Immature natural killer cell (primary cell): ENCODE data around the gene JKAMP. TPM values are rescaled to one million over a fixed set of nuclear protein-coding genes. Genes with fewer than 3 reads are reported as not detected.
"Not testable (repeated sequence)": the region's sequence is repeated elsewhere in the genome, so short reads cannot be mapped to it uniquely, and the experiment has no call there.

Experiments used
- DNase-seq, 3 donors: peaks; one replicate each; pipeline ENCODE4 v3.0.0; 2022; ENCODE audit warnings: mixed read lengths in 1 of 3
- H3K27ac Mint-ChIP-seq, 6 donors: one replicate each; pipeline ENCODE4 v1.8.0; 2020; ENCODE audit warnings: mixed read lengths in 6 of 6, mild to moderate bottlenecking in 5 of 6, inconsistent platforms in 4 of 6, moderate library complexity in 3 of 6
- H3K27me3 Mint-ChIP-seq, 3 donors: one replicate each; pipeline ENCODE4 v1.8.0; 2020 to 2021; ENCODE audit warnings: low read depth in 3 of 3, mild to moderate bottlenecking in 3 of 3, mixed read lengths in 3 of 3, moderate library complexity in 3 of 3, inconsistent platforms in 1 of 3
- H3K36me3 Mint-ChIP-seq, 3 donors: one replicate each; pipeline ENCODE4 v1.8.0; 2020; ENCODE audit warnings: mixed read lengths in 3 of 3, inconsistent platforms in 2 of 3, mild to moderate bottlenecking in 2 of 3
- H3K4me1 Mint-ChIP-seq, 2 donors: one replicate each; pipeline ENCODE4 v1.8.0; 2020; ENCODE audit warnings: inconsistent platforms in 2 of 2, mild to moderate bottlenecking in 2 of 2, mixed read lengths in 2 of 2, moderate library complexity in 1 of 2
- H3K4me3 Mint-ChIP-seq, 5 donors: one replicate each; pipeline ENCODE4 v1.8.0; 2020; ENCODE audit warnings: mild to moderate bottlenecking in 5 of 5, mixed read lengths in 5 of 5, inconsistent platforms in 3 of 5, moderate library complexity in 3 of 5
- H3K9me3 Mint-ChIP-seq, 6 donors: one replicate each; pipeline ENCODE4 v1.8.0; 2020; ENCODE audit warnings: mild to moderate bottlenecking in 6 of 6, mixed read lengths in 6 of 6, inconsistent platforms in 4 of 6, moderate library complexity in 3 of 6
- polyA plus RNA-seq, 3 donors: library from polyadenylated mRNA; unstranded; fragments of 300-500 nt; fragmentation: Illumina TruSeq; gene quantifications; one replicate each; pipeline ENCODE4 v1.2.3, GENCODE V29; 2021

The JKAMP gene, protein sequence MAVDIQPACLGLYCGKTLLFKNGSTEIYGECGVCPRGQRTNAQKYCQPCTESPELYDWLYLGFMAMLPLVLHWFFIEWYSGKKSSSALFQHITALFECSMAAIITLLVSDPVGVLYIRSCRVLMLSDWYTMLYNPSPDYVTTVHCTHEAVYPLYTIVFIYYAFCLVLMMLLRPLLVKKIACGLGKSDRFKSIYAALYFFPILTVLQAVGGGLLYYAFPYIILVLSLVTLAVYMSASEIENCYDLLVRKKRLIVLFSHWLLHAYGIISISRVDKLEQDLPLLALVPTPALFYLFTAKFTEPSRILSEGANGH
- polyA plus RNA-seq: 100 to 1,000 TPM in 1 of 3 donors, 10 to 100 TPM in 2; 58.0 to 109 (median 69.9) TPM

DNA sequence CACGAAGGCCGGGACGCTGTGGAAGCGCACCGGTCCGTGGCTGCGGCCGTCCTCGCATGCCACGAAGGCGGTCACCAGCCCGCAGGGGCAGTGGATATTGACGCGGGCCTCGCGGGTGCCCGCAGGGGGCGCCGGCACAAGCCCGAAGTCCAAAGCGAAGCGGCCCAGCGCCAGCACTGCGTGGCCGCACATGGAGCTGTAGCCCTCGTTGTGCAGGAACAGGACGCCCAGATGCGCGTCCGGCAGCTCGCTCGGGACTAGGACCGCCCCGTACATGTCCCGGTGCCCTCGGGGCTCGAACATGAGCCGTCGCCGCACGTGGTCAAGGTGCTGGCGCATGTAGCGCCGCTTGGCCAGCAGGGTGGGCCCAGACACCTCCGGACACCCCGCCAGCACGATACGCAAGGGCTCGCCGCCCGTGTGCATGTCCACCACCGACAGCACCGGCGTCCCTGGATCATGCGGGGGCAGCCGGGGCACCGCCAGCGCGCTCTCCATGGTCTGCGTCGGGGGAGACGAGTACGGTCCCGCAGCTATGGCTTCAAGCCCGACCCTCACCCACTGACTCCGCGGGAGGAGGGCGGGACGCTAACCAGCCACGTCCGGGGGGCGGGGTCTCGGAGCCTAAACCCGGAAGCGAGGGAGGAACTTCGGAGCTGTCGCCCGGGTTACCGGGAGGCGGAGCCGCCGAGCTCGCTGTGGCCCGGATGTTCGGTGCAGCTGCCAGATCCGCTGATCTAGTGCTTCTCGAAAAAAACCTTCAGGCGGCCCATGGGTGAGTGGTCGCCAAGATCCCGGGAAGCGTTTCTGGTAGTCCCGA lies at the start of gene JKAMP, which contains the start of gene L3HYPDH:
TSS of gene JKAMP (plus strand) at position 699 of the 820 bp plus-strand sequence. CDS start at position 772, 73 bp downstream.
TSS of gene L3HYPDH (minus strand) at position 590 of the 820 bp plus-strand sequence. CDS start at position 498, 92 bp downstream.
- H3K27me3 Mint-ChIP-seq: peaks cover 1 to 14% (median 11%) of the 10 kb centered on the region in 3 donors
- peak within 1 kb of the TSS; percentile 83 to 97 (median 96) for H3K27ac Mint-ChIP-seq
- H3K4me3 Mint-ChIP-seq: peak within 1 kb of the TSS; percentile 93 to 98 (median 98)
- peaks cover 57 to 80% of the 10 kb centered on the region in 2 donors for H3K4me1 Mint-ChIP-seq
- H3K9me3 Mint-ChIP-seq: no peaks in the 10 kb centered on the region
- peak; percentile 96 for DNase-seq
- H3K36me3 Mint-ChIP-seq: peaks cover 2 to 10% (median 8%) of the 10 kb centered on the region in 3 donors

DNA sequence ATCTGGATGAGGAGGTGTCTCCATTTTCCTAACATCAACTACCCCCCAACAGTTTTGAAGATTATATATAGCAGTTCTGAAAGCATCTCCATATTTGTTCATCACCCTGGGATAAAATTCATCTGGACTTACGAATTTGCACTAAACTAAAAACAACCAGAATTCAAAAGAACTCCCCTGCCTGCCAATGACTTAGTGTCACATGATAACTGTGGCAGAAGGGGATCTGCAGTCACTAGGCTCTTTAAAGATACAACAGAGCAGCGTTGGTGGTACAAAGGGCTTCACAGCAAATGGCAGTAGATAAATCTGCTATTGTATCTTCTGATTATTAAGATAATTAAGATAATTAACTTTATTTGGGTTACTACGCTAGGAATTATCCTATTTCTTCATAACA lies 49.2 kb upstream of the JKAMP start:
- Mint-ChIP-seq H3K9me3 (no peaks in the 10 kb centered on the region), H3K4me3 (no peak overlapping the region), H3K36me3 (no peaks in the 10 kb centered on the region)

DNA sequence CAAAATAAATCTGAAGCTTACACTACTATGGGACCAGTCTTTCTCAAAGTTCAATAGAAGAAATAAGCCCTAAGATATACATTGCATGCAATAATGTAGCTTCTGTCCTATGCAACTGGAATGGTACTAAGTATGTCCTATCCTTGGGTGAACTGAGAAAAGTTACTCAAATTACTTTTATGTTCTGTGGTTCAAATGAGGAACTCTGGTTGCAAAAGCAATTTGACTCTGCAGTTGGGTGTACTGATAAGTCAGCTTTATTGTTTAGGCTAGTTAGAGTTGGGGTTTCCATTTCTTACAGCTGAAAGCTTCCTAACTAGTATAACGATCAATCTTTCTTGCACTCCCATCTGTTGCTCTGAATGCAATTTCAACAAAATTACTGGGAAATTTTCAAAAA lies 48.3 kb upstream of the JKAMP start:
- Mint-ChIP-seq H3K9me3 (no peaks in the 10 kb centered on the region), H3K27ac (no peak overlapping the region), H3K4me3 (no peak overlapping the region), H3K36me3 (no peaks in the 10 kb centered on the region), H3K4me1 (no peaks in the 10 kb centered on the region), H3K27me3 (peaks cover 0 to 2% (median 0%) of the 10 kb centered on the region in 3 donors)
- DNase-seq: no peak

More for the DNA sequence above, 49.2 kb upstream of the JKAMP start:
- Mint-ChIP-seq H3K27ac (no peak overlapping the region), H3K4me1 (no peaks in the 10 kb centered on the region), H3K27me3 (peaks cover 0 to 2% (median 0%) of the 10 kb centered on the region in 3 donors)
- no peak for DNase-seq

DNA sequence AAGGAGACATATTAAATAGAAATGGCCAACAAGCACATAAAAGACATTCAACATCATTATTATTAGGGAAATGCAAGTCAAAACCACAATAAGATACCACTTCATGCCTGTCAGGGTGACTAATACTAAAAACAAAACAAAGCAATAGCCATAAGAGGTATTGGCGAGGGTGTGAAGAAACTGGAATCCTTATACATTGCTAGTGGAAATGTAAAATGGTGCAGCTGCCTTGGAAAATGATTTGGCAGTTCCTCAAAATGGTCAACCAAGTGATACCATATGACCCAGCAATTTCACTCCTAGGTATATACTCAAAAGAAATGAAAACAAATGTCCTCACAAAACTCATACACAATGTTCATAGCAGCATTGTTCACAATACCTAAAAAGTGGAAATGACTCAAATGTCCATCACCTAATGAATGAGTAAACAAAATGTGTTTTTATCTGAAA lies 46.1 kb upstream of the JKAMP start:
- H3K36me3 Mint-ChIP-seq: no peaks in the 10 kb centered on the region
- H3K9me3 Mint-ChIP-seq: no peaks in the 10 kb centered on the region
- peaks cover 0 to 2% (median 0%) of the 10 kb centered on the region in 3 donors for H3K27me3 Mint-ChIP-seq
- H3K27ac Mint-ChIP-seq: no peak overlapping the region
- H3K4me1 Mint-ChIP-seq: no peaks in the 10 kb centered on the region
- H3K4me3 Mint-ChIP-seq: no peak overlapping the region
- no peak for DNase-seq

DNA sequence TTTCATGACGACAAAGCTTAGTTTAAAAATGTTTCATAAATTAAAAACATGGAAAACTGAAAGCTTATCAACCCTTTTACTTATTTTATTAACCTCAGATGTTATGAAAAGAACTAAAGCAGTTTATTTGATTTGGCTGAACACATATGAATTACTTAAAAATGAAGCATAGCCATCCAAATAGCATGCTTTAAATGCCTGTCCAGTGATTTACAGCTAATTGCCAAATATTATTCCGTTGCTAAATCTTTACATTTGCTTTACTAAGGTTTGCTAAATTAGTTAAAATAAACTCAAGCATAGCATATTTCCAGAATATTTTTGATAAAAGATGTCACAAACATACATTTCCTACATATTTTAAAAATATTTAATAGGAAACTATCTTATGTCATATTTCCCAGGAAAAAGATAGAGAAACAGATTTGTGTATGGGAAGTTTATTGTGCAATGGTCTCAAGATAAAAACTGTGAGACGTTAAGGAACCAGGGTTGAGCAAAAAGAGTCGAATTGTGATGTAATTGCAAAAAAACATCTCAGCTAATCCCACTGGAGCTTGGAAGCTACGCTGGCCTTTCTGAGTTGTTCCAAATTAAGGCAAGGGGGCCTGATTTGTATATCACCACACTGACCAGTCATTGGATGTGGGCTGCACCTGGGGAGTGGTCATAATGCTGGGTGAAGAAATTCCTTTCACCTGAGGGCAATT lies 44.9 kb upstream of the JKAMP start:
- Mint-ChIP-seq H3K27ac (no peak overlapping the region), H3K27me3 (peaks cover 0 to 2% (median 0%) of the 10 kb centered on the region in 3 donors), H3K9me3 (no peaks in the 10 kb centered on the region), H3K36me3 (no peaks in the 10 kb centered on the region), H3K4me1 (no peaks in the 10 kb centered on the region), H3K4me3 (no peak overlapping the region)
- DNase-seq: no peak

DNA sequence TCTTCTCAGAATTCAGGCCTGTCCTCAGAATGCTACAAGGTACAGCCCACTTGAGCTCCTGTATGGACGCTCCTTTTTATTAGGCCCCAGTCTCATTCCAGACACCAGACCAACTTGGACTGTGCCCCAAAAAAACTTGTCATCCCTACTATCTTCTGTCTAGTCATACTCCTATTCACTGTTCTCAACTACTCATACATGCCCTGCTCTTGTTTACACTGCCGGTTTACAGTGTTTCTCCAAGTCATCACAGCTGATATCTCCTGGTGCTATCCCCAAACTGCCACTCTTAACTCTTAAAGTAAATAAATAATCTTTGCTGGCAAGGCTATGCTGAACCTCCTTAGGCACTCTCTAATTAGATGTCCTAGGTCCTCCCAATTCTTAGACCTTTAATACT lies 35.6 kb upstream of the JKAMP start:
- DNase-seq, H3K9me3 Mint-ChIP-seq, H3K27me3 Mint-ChIP-seq, H3K27ac Mint-ChIP-seq, H3K4me3 Mint-ChIP-seq, H3K4me1 Mint-ChIP-seq: not testable (repeated sequence)
- H3K36me3 Mint-ChIP-seq: peaks cover 0 to 12% (median 4%) of the 10 kb centered on the region in 3 donors

DNA sequence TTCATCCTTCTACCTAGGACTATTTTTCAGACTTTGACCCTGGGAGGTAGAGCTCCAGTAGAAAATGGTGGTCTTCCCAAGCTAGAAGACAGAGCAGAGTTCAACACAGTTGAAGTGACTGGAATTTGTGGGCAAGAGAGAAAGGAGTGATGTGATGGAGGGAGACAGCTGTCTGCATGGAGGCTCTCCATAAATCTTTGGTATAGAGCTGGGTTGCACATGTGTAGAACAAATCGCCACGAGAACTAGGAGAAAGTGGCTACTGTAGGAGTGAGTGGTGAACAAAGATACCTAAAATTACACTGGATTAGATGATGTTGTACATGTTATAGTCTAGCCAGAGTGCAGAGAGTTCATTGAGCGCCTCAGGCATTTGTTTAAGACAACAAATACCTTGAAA lies 33.6 kb upstream of the JKAMP start:
- H3K27ac Mint-ChIP-seq: no peak overlapping the region
- no peak overlapping the region for H3K4me3 Mint-ChIP-seq
- DNase-seq: no peak
- peaks cover 0 to 2% (median 2%) of the 10 kb centered on the region in 3 donors for H3K27me3 Mint-ChIP-seq
- H3K36me3 Mint-ChIP-seq: peaks cover 3 to 18% (median 13%) of the 10 kb centered on the region in 3 donors
- H3K9me3 Mint-ChIP-seq: no peaks in the 10 kb centered on the region
- H3K4me1 Mint-ChIP-seq: no peaks in the 10 kb centered on the region

DNA sequence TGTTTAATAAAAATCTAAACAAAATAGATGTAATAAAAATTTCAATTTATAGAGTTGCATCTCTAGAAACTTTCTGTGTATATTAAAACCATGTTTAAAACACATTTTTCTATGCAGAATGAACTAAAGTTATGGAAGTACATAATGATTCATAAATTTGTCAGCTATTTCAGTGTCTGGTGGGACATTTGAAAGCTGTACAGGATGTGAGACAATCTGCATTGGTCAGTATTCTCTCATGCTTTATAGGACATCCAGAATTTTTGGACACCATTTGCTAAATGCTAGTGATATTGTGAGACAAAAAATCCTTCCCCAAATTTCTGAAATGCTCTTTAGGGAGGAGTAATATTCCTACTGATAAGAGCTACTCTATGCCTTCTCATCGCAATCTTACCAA lies 32.5 kb upstream of the JKAMP start:
- Mint-ChIP-seq H3K9me3 (no peaks in the 10 kb centered on the region), H3K36me3 (peaks cover 11 to 22% (median 16%) of the 10 kb centered on the region in 3 donors), H3K4me3 (no peak overlapping the region), H3K4me1 (no peaks in the 10 kb centered on the region), H3K27ac (no peak overlapping the region), H3K27me3 (peaks cover 0 to 2% (median 0%) of the 10 kb centered on the region in 3 donors)
- no peak for DNase-seq

DNA sequence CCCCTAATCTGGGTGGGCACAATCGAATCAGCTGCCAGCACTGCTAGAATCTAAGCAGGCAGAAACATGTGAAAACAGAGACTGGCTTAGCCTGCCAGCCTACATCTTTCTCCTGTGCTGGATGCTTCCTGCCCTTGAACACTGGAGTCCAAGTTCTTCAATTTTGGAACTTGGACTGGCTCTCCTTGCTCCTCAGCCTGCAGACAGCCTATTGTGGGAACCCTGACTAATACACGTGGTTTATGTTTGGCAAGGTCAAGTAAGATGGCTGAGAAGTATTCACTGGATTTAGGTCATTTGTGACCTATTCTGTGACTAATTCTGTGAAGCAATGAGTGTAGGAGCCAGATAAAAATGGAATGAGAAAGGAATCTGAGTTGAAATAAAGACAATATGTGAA lies 30.2 kb upstream of the JKAMP start:
- Mint-ChIP-seq H3K4me1 (no peaks in the 10 kb centered on the region), H3K27me3 (peaks cover 0 to 1% (median 0%) of the 10 kb centered on the region in 3 donors), H3K9me3 (no peaks in the 10 kb centered on the region), H3K36me3 (peaks cover 16 to 36% (median 21%) of the 10 kb centered on the region in 3 donors), H3K4me3 (no peak overlapping the region), H3K27ac (no peak overlapping the region)
- no peak for DNase-seq

DNA sequence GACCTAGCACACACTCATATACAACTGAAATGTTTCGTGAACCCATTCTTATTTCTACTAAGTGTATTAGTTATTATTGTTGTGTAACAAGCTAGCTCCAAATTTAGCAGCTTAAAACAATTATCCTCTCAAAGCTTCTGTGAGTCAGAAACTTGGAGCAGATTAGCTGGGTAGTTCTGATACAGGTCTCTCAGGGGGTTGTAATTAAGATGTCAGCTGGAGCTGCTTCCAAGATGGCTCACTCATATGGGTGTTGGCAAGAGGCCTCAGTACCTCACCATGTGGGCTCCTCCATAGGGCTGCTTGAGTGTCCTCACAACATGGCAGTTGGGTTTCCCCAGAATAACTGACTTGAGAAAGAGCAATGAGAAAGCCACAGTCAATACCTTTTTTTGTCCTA lies 28.9 kb upstream of the JKAMP start:
- H3K27me3 Mint-ChIP-seq: peaks cover 0 to 3% (median 0%) of the 10 kb centered on the region in 3 donors
- H3K9me3 Mint-ChIP-seq: no peaks in the 10 kb centered on the region
- H3K27ac Mint-ChIP-seq: no peak overlapping the region
- no peak overlapping the region for H3K4me3 Mint-ChIP-seq
- DNase-seq: no peak
- H3K4me1 Mint-ChIP-seq: no peaks in the 10 kb centered on the region
- H3K36me3 Mint-ChIP-seq: peaks cover 16 to 39% (median 24%) of the 10 kb centered on the region in 3 donors

DNA sequence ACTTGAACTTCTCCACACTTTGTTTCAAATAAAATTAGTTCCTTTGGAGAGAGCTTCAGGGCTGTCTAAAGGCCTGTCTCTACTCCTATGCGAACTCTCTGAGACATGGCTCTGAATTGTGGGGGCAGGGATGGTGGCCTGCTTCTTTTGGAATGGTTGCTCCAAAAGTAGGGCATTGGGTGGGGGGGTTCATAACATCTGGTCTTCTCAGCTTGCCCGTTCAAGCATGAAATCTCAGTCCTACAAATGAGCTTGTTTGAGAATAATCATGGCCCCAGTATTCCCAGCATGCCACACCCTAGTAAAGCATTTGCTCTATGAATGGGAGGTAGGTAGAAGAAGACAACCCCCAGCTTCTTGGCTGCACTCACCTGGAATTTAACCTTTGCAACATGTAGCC lies 25.8 kb upstream of the JKAMP start:
- DNase-seq: no peak
- no peaks in the 10 kb centered on the region for H3K9me3 Mint-ChIP-seq
- H3K27ac Mint-ChIP-seq: no peak overlapping the region
- peaks cover 0 to 3% (median 2%) of the 10 kb centered on the region in 3 donors for H3K27me3 Mint-ChIP-seq
- H3K4me1 Mint-ChIP-seq: peaks cover 2 to 3% of the 10 kb centered on the region in 2 donors
- H3K36me3 Mint-ChIP-seq: peaks cover 14 to 34% (median 24%) of the 10 kb centered on the region in 3 donors
- no peak overlapping the region for H3K4me3 Mint-ChIP-seq

DNA sequence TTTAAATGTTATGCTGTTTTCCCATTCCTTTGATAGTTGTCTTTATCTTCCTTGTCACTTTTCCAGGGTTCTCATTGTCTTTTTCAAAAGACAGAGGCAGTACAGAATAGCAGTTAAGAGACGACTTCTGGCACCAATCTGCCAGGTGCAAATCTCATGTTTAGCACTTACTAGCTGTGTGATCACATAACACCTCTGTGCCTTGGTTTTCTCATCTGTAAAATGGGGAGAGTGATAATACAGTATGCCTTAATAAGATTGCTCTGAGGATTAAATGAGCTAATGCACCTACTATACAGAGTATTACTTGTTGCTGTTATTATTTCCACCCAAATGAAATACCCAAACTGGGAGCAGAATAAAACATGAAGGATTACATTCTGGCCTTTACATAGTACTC lies 23.9 kb upstream of the JKAMP start:
- Mint-ChIP-seq H3K9me3 (no peaks in the 10 kb centered on the region), H3K4me1 (peaks cover 10 to 11% of the 10 kb centered on the region in 2 donors), H3K4me3 (no peak overlapping the region), H3K27ac (no peak overlapping the region), H3K36me3 (peaks cover 6 to 29% (median 24%) of the 10 kb centered on the region in 3 donors), H3K27me3 (peaks cover 0 to 3% (median 2%) of the 10 kb centered on the region in 3 donors)
- DNase-seq: no peak

DNA sequence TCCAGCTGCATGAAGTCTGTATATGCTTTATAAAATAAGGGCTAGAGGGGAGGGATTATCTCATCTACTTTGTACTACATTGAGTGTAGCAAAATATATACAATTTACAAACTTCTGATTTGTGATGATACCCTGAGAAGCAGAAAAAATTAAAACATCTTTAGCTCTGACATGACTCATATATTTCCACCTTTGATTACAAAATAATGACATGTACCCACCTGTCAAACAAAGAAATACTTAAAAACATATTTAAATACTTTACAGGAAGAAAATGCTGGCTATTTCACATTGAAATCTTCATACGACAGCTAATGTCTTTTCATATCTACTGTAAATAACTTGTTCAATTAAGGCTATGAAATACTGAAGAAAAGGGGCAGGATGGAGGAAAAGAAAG lies 22.4 kb upstream of the JKAMP start:
- DNase-seq: no peak
- Mint-ChIP-seq H3K27me3 (peaks cover 0 to 3% (median 2%) of the 10 kb centered on the region in 3 donors), H3K4me3 (no peak overlapping the region), H3K4me1 (peaks cover 13 to 15% of the 10 kb centered on the region in 2 donors), H3K27ac (no peak overlapping the region), H3K9me3 (no peaks in the 10 kb centered on the region), H3K36me3 (peaks cover 0 to 22% (median 13%) of the 10 kb centered on the region in 3 donors)
